ENCODE measurements around the gene ADCY5. TPM values are rescaled to one million over a fixed set of nuclear protein-coding genes. Genes with fewer than 3 reads are reported as not detected.

ADCY5 gene
- total and polyA plus RNA-seq, 10 donors: 1.7 to 20.6 (median 11.7) TPM

GRCh38 chr3:123277106-123277505, 171.8 kb downstream of the ADCY5 start:
- no peaks in the 10 kb centered on the region for H3K9me3 ChIP-seq
- H3K4me1 ChIP-seq: no peaks in the 10 kb centered on the region
- intact Hi-C loops (cut with DNase I; ENCODE audit: low total_unique reads): no loop called here
- no peak overlapping the region for H3K27ac ChIP-seq
- H3K4me3 ChIP-seq: no peak overlapping the region
- 78 to 89% (median 84%) methylated on average over 6 of the region's 6 CpGs for WGBS, 5 donors
- no peak for DNase-seq
- H3K27me3 ChIP-seq (replicated peaks in 1 of 7): no peaks in the 10 kb centered on the region
- peaks cover 0 to 24% (median under 1%) of the 10 kb centered on the region in 6 donors for H3K36me3 ChIP-seq
- TF ChIP-seq POLR2A (IDR thresholded peaks at IDR 0.05) (no peak), CTCF (IDR thresholded peaks at IDR 0.05 in 8 of 11, conservative IDR thresholded peaks at IDR 0.05 in 3 of 11) (no peak), POLR2AphosphoS5 (IDR thresholded peaks at IDR 0.05) (no peak)

- H3K9me3 ChIP-seq: no peaks in the 10 kb centered on the region
- no peak overlapping the region for H3K27ac ChIP-seq
- H3K4me3 ChIP-seq: no peak overlapping the region
- intact Hi-C loops (cut with DNase I; ENCODE audit: low total_unique reads): no loop called here
- no peaks in the 10 kb centered on the region for H3K27me3 ChIP-seq (replicated peaks in 1 of 7)
- WGBS, 5 donors: 83 to 85% (median 84%) methylated on average over 10 of the region's 10 CpGs
- no peaks in the 10 kb centered on the region for H3K4me1 ChIP-seq
- peaks cover 0 to 27% (median 4%) of the 10 kb centered on the region in 6 donors for H3K36me3 ChIP-seq
- no peak for DNase-seq
- TF ChIP-seq POLR2AphosphoS5 (IDR thresholded peaks at IDR 0.05) (no peak), POLR2A (IDR thresholded peaks at IDR 0.05) (no peak), CTCF (IDR thresholded peaks at IDR 0.05 in 8 of 11, conservative IDR thresholded peaks at IDR 0.05 in 3 of 11) (no peak)
Observed at GRCh38 chr3:123276346-123277006, 172.4 kb downstream of the ADCY5 start.

GRCh38 chr3:123275691-123276090, 173.2 kb downstream of the ADCY5 start:
- Histone ChIP-seq H3K4me1 (no peaks in the 10 kb centered on the region), H3K27me3 (replicated peaks in 1 of 7) (no peaks in the 10 kb centered on the region), H3K9me3 (no peaks in the 10 kb centered on the region), H3K36me3 (peaks cover 0 to 23% (median 5%) of the 10 kb centered on the region in 6 donors), H3K4me3 (no peak overlapping the region), H3K27ac (no peak overlapping the region)
- TF ChIP-seq POLR2AphosphoS5 (IDR thresholded peaks at IDR 0.05) (no peak), POLR2A (IDR thresholded peaks at IDR 0.05) (no peak), CTCF (IDR thresholded peaks at IDR 0.05 in 8 of 11, conservative IDR thresholded peaks at IDR 0.05 in 3 of 11) (no peak)
- WGBS, 5 donors: 65 to 85% (median 73%) methylated on average over 2 to 3 of the region's 3 CpGs
- intact Hi-C loops (cut with DNase I; ENCODE audit: low total_unique reads): no loop called here
- no peak for DNase-seq

- Histone ChIP-seq H3K9me3 (no peaks in the 10 kb centered on the region), H3K4me1 (no peaks in the 10 kb centered on the region), H3K36me3 (peaks cover 0 to 35% (median 5%) of the 10 kb centered on the region in 6 donors), H3K27me3 (replicated peaks in 1 of 7) (no peaks in the 10 kb centered on the region), H3K4me3 (no peak overlapping the region), H3K27ac (no peak overlapping the region)
- TF ChIP-seq POLR2A (IDR thresholded peaks at IDR 0.05): no peak
- no peak for TF ChIP-seq CTCF (IDR thresholded peaks at IDR 0.05 in 8 of 11, conservative IDR thresholded peaks at IDR 0.05 in 3 of 11)
- no peak for TF ChIP-seq POLR2AphosphoS5 (IDR thresholded peaks at IDR 0.05)
- WGBS, 5 donors: 95 to 100% (median 98%) methylated on average over 2 of the region's 2 CpGs
- intact Hi-C loops (cut with DNase I; ENCODE audit: low total_unique reads): no loop called here
- no peak for DNase-seq
Observed at GRCh38 chr3:123272547-123272946, 176.3 kb downstream of the ADCY5 start.

Data from spleen (tissue), 11 donors.